ENCODE results near the gene ZNF839. TPM values are rescaled to one million over a fixed set of nuclear protein-coding genes. Genes with fewer than 3 reads are reported as not detected.
A peak's percentile ranks its signal among the peaks of the same experiment; 100 is the strongest.

ZNF839 gene
- total and polyA plus RNA-seq, 2 experiments from 2014 or later: 8.3 to 9.8 TPM

GRCh38 chr14:102359341-102359740 lies 39.8 kb downstream of the ZNF839 start:
- Histone ChIP-seq H4K20me1 (ENCODE audit: insufficient read depth, poor library complexity, severe bottlenecking) (no peaks in the 10 kb centered on the region), H3K4me1 (ENCODE audit: insufficient read depth) (peaks cover 16% of the 10 kb centered on the region), H3K27me3 (no peaks in the 10 kb centered on the region), H3K9me2 (replicated peaks; ENCODE audit: insufficient read depth) (no peaks in the 10 kb centered on the region), H2AFZ (no peak overlapping the region), H3K9me3 (ENCODE audit: low read depth) (no peaks in the 10 kb centered on the region), H3K4me2 (no peak overlapping the region), H3K27ac (no peak overlapping the region), H3K79me2 (peaks cover 22% of the 10 kb centered on the region), H3K36me3 (replicated peaks; ENCODE audit: insufficient read depth, low read depth) (no peaks in the 10 kb centered on the region), H3K4me3 (no peak overlapping the region)
- WGBS (ENCODE audit: low lambda C conversion rate, missing lambda C conversion rate): 95% methylated on average over 2 of the region's 2 CpGs
- DNase-seq (ENCODE audit: low spot score): no peak
- no peak for TF ChIP-seq EZH2 (IDR thresholded peaks at IDR 0.05; ENCODE audit: borderline replicate concordance)
- TF ChIP-seq EZH2phosphoT487 (IDR thresholded peaks at IDR 0.05; ENCODE audit: low read depth, severe bottlenecking, unreplicated experiment): no peak
- no peak for TF ChIP-seq CTCF (IDR thresholded peaks at IDR 0.05; ENCODE audit: poor library complexity)

- Histone ChIP-seq H3K4me3 (no peak overlapping the region), H3K27ac (no peak overlapping the region), H3K27me3 (no peaks in the 10 kb centered on the region), H4K20me1 (ENCODE audit: insufficient read depth, poor library complexity, severe bottlenecking) (no peaks in the 10 kb centered on the region), H3K79me2 (peaks cover 32% of the 10 kb centered on the region), H3K9me2 (replicated peaks; ENCODE audit: insufficient read depth) (no peaks in the 10 kb centered on the region), H3K9me3 (ENCODE audit: low read depth) (no peaks in the 10 kb centered on the region), H3K4me2 (no peak overlapping the region), H3K4me1 (ENCODE audit: insufficient read depth) (peaks cover 16% of the 10 kb centered on the region), H2AFZ (no peak overlapping the region), H3K36me3 (replicated peaks; ENCODE audit: insufficient read depth, low read depth) (no peaks in the 10 kb centered on the region)
- no peak for DNase-seq (ENCODE audit: low spot score)
- TF ChIP-seq CTCF (IDR thresholded peaks at IDR 0.05; ENCODE audit: poor library complexity) (no peak), EZH2 (IDR thresholded peaks at IDR 0.05; ENCODE audit: borderline replicate concordance) (no peak)
- 98% methylated on average over 3 of the region's 3 CpGs for WGBS (ENCODE audit: low lambda C conversion rate, missing lambda C conversion rate)
These were observed 40.8 kb downstream of the ZNF839 start for GRCh38 chr14:102360388-102360787.

GRCh38 chr14:102362084-102362483 lies 42.5 kb downstream of the ZNF839 start:
- Histone ChIP-seq H4K20me1 (ENCODE audit: insufficient read depth, poor library complexity, severe bottlenecking) (no peaks in the 10 kb centered on the region), H3K79me2 (peaks cover 49% of the 10 kb centered on the region), H3K9me3 (ENCODE audit: low read depth) (no peaks in the 10 kb centered on the region), H3K4me3 (peak overlapping the region; percentile 54), H3K9me2 (replicated peaks; ENCODE audit: insufficient read depth) (no peaks in the 10 kb centered on the region), H3K27ac (peak overlapping the region; percentile 83), H3K4me1 (ENCODE audit: insufficient read depth) (peaks cover 16% of the 10 kb centered on the region), H2AFZ (peak overlapping the region; percentile 82), H3K36me3 (replicated peaks; ENCODE audit: insufficient read depth, low read depth) (no peaks in the 10 kb centered on the region), H3K4me2 (peak overlapping the region; percentile 91), H3K27me3 (no peaks in the 10 kb centered on the region)
- TF ChIP-seq CTCF (IDR thresholded peaks at IDR 0.05; ENCODE audit: poor library complexity) (no peak), EZH2phosphoT487 (IDR thresholded peaks at IDR 0.05; ENCODE audit: low read depth, severe bottlenecking, unreplicated experiment) (no peak), EZH2 (IDR thresholded peaks at IDR 0.05; ENCODE audit: borderline replicate concordance) (no peak)
- peak; percentile 12 for DNase-seq (ENCODE audit: low spot score)
- WGBS (ENCODE audit: low lambda C conversion rate, missing lambda C conversion rate): 59% methylated on average over 4 of the region's 4 CpGs
